B cell (primary cell): ENCODE results near the gene TRAM2.

Experiments used
- CTCF ChIP-seq: fragments of 200-600 bp; IDR thresholded peaks from one replicate; pipeline ENCODE4 v1.8.0; 2022; ENCODE audit warnings: antibody characterized with exemption, mild to moderate bottlenecking
- EZH2 ChIP-seq: IDR thresholded peaks from 2 replicates; pipeline ENCODE4 v1.6.1; 2012; ENCODE audit warnings: borderline replicate concordance, low read depth, mild to moderate bottlenecking, moderate library complexity, low read length; ENCODE audit not compliant: insufficient read depth, poor library complexity, severe bottlenecking

- TF ChIP-seq CTCF (no peak), EZH2 (no peak)
Measured at GRCh38 chr6:52598824-52599190, 21.9 kb upstream of the TRAM2 start.
